NB4 (cell line): Measurements from ENCODE around the gene BICDL2.

Source experiments
- DNase-seq: peaks from one replicate; pipeline ENCODE4 v3.0.0; 2010; ENCODE audit warnings: low read depth
- H3K4me3 ChIP-seq: one replicate; pipeline ENCODE4 v1.5.1; 2011; ENCODE audit warnings: mild to moderate bottlenecking, low read depth, low read length, moderate library complexity
- CTCF ChIP-seq: IDR thresholded peaks from one replicate; pipeline ENCODE4 v1.5.1; 2012; ENCODE audit warnings: low read depth, low read length
- MAX ChIP-seq: IDR thresholded peaks from 2 replicates; pipeline ENCODE4 v1.6.1; 2011; ENCODE audit warnings: low read depth, low read length
- MYC ChIP-seq: IDR thresholded peaks from 2 replicates; pipeline ENCODE4 v1.6.1; 2011; ENCODE audit warnings: low read depth, low read length
- POLR2A ChIP-seq: IDR thresholded peaks from 2 replicates; pipeline ENCODE4 v1.6.1; 2011; ENCODE audit warnings: mild to moderate bottlenecking; ENCODE audit not compliant: insufficient read length; ENCODE audit errors: extremely low read depth

BICDL2 gene

GRCh38 chr16:2992383-2993081 lies 44.2 kb downstream of the BICDL2 start:
- no peak overlapping the region for H3K4me3 ChIP-seq
- TF ChIP-seq MYC (no peak), CTCF (no peak), MAX (no peak), POLR2A (no peak)
- DNase-seq = no peak

GRCh38 chr16:2991566-2992261 lies 45.0 kb downstream of the BICDL2 start:
- TF ChIP-seq MAX (no peak), POLR2A (no peak), MYC (no peak), CTCF (no peak)
- H3K4me3 ChIP-seq = no peak overlapping the region

GRCh38 chr16:2990891-2991290 lies 45.9 kb downstream of the BICDL2 start:
- TF ChIP-seq MYC (no peak), MAX (no peak), POLR2A (no peak), CTCF (no peak)
- no peak overlapping the region for H3K4me3 ChIP-seq
- no peak for DNase-seq

More at GRCh38 chr16:2991566-2992261, 45.0 kb downstream of the BICDL2 start:
- DNase-seq = no peak

- TF ChIP-seq MAX (no peak), MYC (no peak), POLR2A (no peak), CTCF (no peak)
- H3K4me3 ChIP-seq = no peak overlapping the region
- DNase-seq = no peak
Observed at GRCh38 chr16:2988590-2989099, 48.1 kb downstream of the BICDL2 start.

- no peak overlapping the region for H3K4me3 ChIP-seq
- no peak for DNase-seq
- TF ChIP-seq MAX (no peak), CTCF (no peak)
Observed at GRCh38 chr16:2987833-2988232, 48.9 kb downstream of the BICDL2 start.
